AG04449 (cell line): ENCODE data around the gene RSF1.
A peak's percentile ranks its signal among the peaks of the same experiment; 100 is the strongest.

ENCODE experiments used
- CTCF ChIA-PET: fragments of 350-600 bp; formaldehyde crosslinking; extraction: SDS; loops from one replicate; lab custom pipeline; 2021; ENCODE audit warnings: antibody characterized with exemption; lab: Yijun Ruan, JAX
- POLR2A ChIA-PET: fragments of 400-600, 350-600 bp; formaldehyde crosslinking; extraction: SDS; loops from one replicate; lab custom pipeline; 2020; ENCODE audit warnings: antibody characterized with exemption, inconsistent platforms; lab: Yijun Ruan, JAX
- DNase-seq: peaks from one replicate; pipeline ENCODE4 v3.0.0-alpha.2; 2010; ENCODE audit warnings: low read depth, low spot score
- H3K4me3 ChIP-seq: 2 replicates; pipeline ENCODE4 v1.5.1; 2011; ENCODE audit warnings: low read depth, mild to moderate bottlenecking, control low read depth, low read length
- TF ChIP-seq, protein P1 (sequence below): IDR thresholded peaks from one replicate; pipeline ENCODE4 v1.5.1; 2011; ENCODE audit warnings: mild to moderate bottlenecking, moderate library complexity, low read length, control low read depth, inconsistent platforms; ENCODE audit not compliant: insufficient read depth; ENCODE audit errors: missing control alignments

Gene RSF1

GRCh38 chr11:77658213-77659013 lies 162.1 kb downstream of the RSF1 start:
- POLR2A ChIA-PET = no interaction called here

GRCh38 chr11:77656362-77656761 lies 164.2 kb downstream of the RSF1 start:
- DNase-seq = no peak
- CTCF ChIA-PET = no interaction called here
- H3K4me3 ChIP-seq = no peak overlapping the region
- TF ChIP-seq, protein P1, sequence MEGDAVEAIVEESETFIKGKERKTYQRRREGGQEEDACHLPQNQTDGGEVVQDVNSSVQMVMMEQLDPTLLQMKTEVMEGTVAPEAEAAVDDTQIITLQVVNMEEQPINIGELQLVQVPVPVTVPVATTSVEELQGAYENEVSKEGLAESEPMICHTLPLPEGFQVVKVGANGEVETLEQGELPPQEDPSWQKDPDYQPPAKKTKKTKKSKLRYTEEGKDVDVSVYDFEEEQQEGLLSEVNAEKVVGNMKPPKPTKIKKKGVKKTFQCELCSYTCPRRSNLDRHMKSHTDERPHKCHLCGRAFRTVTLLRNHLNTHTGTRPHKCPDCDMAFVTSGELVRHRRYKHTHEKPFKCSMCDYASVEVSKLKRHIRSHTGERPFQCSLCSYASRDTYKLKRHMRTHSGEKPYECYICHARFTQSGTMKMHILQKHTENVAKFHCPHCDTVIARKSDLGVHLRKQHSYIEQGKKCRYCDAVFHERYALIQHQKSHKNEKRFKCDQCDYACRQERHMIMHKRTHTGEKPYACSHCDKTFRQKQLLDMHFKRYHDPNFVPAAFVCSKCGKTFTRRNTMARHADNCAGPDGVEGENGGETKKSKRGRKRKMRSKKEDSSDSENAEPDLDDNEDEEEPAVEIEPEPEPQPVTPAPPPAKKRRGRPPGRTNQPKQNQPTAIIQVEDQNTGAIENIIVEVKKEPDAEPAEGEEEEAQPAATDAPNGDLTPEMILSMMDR = no peak
- POLR2A ChIA-PET = no interaction called here

More at GRCh38 chr11:77658213-77659013, 162.1 kb downstream of the RSF1 start:
- CTCF ChIA-PET = interaction anchor here (0.9 kb wide), 1 partner anchor 39 kb away, joined by 3 read pairs; no protein-coding TSS in a partner anchor
- DNase-seq = peak; percentile 52
- TF ChIP-seq, protein P1 = no peak
- H3K4me3 ChIP-seq = no peak overlapping the region

DNA sequence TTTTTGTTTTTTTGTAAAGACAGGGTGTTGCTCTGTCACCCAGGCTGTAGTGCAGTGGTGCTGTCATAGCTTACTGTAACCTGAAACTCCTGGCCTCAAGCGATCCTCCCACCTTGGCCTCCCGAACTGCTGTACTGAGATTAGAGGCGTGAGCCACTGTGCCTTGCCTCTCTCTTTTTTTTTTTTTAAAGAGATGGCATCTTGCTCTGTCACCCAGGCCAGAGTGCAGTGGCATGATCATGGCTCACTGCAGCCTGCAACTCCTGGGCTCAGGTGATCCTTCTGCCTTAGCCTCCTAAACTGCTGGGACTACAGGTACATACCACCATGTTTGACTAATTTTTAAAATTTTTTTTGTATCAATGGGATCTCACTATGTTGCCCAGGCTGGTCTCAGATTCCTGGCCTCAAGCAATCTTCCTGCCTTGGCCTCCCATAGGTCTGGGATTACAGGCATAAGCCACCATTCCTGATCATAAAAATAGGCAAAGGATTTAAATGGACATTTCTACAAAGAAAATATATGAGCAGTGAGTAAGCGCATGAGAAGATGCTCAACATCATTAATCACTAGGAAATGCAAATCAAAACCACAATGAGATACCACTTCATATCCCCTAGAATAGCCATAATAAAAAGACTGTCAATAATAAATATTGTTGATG lies 165.6 kb downstream of the RSF1 start:
- ChIA-PET POLR2A (no interaction called here), CTCF (no interaction called here)
- DNase-seq = no peak
- H3K4me3 ChIP-seq = no peak overlapping the region
- TF ChIP-seq, protein P1 = no peak

DNA sequence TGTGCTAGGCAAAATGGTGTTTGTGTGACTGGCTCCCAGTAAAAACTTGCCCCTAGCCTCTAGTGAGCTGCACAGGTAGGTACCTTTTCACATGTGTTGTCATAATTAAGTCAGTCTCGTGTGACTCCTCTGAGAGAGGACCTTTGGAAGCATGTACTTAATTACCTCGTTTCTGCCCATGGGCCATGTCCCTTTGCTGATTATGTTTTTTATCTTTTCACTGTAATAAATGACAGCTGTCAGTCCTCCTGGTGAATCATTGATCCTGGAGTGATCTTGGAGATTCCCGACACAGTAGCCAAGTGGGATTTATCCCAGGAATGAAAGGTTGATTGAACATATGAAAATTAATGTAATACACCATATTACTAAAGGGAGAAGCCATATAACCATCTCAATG lies 170.4 kb downstream of the RSF1 start:
- no peak overlapping the region for H3K4me3 ChIP-seq
- CTCF ChIA-PET = interaction anchor here (1.1 kb wide), 1 partner anchor 18 kb away, joined by 3 read pairs; no protein-coding TSS in a partner anchor
- no peak for DNase-seq
- TF ChIP-seq, protein P1 = no peak
- POLR2A ChIA-PET = no interaction called here

- ChIA-PET POLR2A (no interaction called here), CTCF (interaction anchor here (0.7 kb wide), 1 partner anchor 344 kb away, joined by 3 read pairs; no protein-coding TSS in a partner anchor)
- H3K4me3 ChIP-seq = no peak overlapping the region
- DNase-seq = no peak
- TF ChIP-seq, protein P1 = no peak
Measured at GRCh38 chr11:77647654-77648305, 172.7 kb downstream of the RSF1 start.
